Lower leg skin (tissue), 3 donors: Measurements from ENCODE around the gene RNF144A.

Source experiments
- CTCF ChIP-seq, 3 donors: fragments of 450-650 bp; IDR thresholded peaks; one replicate each; pipeline ENCODE4 v1.5.1; 2016; ENCODE audit warnings: antibody characterized with exemption in 3 of 3, mild to moderate bottlenecking in 3 of 3, moderate library complexity in 2 of 3
- POLR2A ChIP-seq, 2 donors: fragments of 450-650 bp; IDR thresholded peaks; one replicate each; pipeline ENCODE4 v1.6.1; 2016 to 2017; ENCODE audit warnings: antibody characterized with exemption in 2 of 2, mild to moderate bottlenecking in 1 of 2, moderate library complexity in 1 of 2

- no peak for TF ChIP-seq CTCF (IDR thresholded peaks at IDR 0.05)
- no peak for TF ChIP-seq POLR2A (IDR thresholded peaks at IDR 0.05)
These were observed 176.2 kb downstream of the RNF144A start for GRCh38 chr2:7093376-7093775.
